H1 (cell line): ENCODE data around the gene SEMA4D. TPM values are rescaled to one million over a fixed set of nuclear protein-coding genes. Genes with fewer than 3 reads are reported as not detected.

ENCODE experiments used
- CTCF ChIA-PET: fragments of 300-600 bp; sonication (Branson Sonifier 250); formaldehyde crosslinking; loops from one replicate; lab custom pipeline; 2021; ENCODE audit not compliant: partially characterized antibody; lab: Charles Lee
- POLR2A ChIA-PET: fragments of 300-600 bp; sonication (Branson Sonifier 250); formaldehyde crosslinking; loops from one replicate; lab custom pipeline; 2021; ENCODE audit warnings: inconsistent platforms; ENCODE audit not compliant: partially characterized antibody; lab: Charles Lee
- DNase-seq, 2 experiments: peaks; one replicate each; pipeline versions ENCODE4 v3.0.0 to v3.0.0-alpha.2; 2010 to 2022; ENCODE audit warnings: low spot score in 2 of 2, low read depth in 1 of 2, mixed read lengths in 1 of 2
- FAIRE-seq: peaks from 2 replicates; lab custom pipeline; 2011; peaks lifted over from hg19 to GRCh38; lab: Jason Lieb, UNC
- H2AFZ ChIP-seq: 2 replicates; pipeline ENCODE4 v1.8.1; 2012; ENCODE audit warnings: low read length, inconsistent platforms
- H2AK5ac ChIP-seq: 2 replicates; pipeline ENCODE4 v1.6.1; 2013; ENCODE audit warnings: low read depth, low read length
- H2BK120ac ChIP-seq: replicated peaks from 2 replicates; pipeline ENCODE3; 2013; ENCODE audit warnings: low read depth, low read length, inconsistent platforms
- H2BK12ac ChIP-seq: 2 replicates; pipeline ENCODE4 v1.6.1; 2013; ENCODE audit warnings: low read depth, low read length
- H2BK15ac ChIP-seq: 2 replicates; pipeline ENCODE4 v1.6.1; 2013; ENCODE audit warnings: low read length
- H2BK20ac ChIP-seq: 2 replicates; pipeline ENCODE4 v1.6.1; 2013; ENCODE audit warnings: low read length
- H2BK5ac ChIP-seq: 2 replicates; pipeline ENCODE4 v1.6.1; 2013; ENCODE audit warnings: low read depth, low read length
- H3K14ac ChIP-seq: 2 replicates; pipeline ENCODE4 v1.6.1; 2013; ENCODE audit warnings: inconsistent platforms; ENCODE audit not compliant: insufficient read length
- H3K18ac ChIP-seq: 2 replicates; pipeline ENCODE4 v1.6.1; 2013; ENCODE audit warnings: low read length; ENCODE audit errors: extremely low read depth
- H3K23ac ChIP-seq: 2 replicates; pipeline ENCODE4 v1.6.1; 2013; ENCODE audit warnings: inconsistent platforms; ENCODE audit not compliant: insufficient read length
- H3K23me2 ChIP-seq: 2 replicates; pipeline ENCODE4 v1.6.1; 2013; ENCODE audit warnings: low read depth, low read length
- H3K27ac ChIP-seq: 2 replicates; pipeline ENCODE4 v1.6.1; 2011; ENCODE audit warnings: low read depth, low read length, inconsistent platforms
- H3K27me3 ChIP-seq, 4 experiments: replicated peaks in 1 of 4; 1 replicate in 1 of 4; 2 replicates in 3 of 4; pipeline versions ENCODE4 v1.6.1 to v1.8.1; 2011 to 2013; ENCODE audit warnings: low read length in 3 of 4, mild to moderate bottlenecking in 3 of 4, inconsistent platforms in 2 of 4, mixed read lengths in 2 of 4, moderate library complexity in 1 of 4; ENCODE audit not compliant: control insufficient read depth in 3 of 4, insufficient read depth in 3 of 4; ENCODE audit errors: extremely low read depth in 1 of 4
- H3K36me3 ChIP-seq, 4 experiments: 2 replicates each; pipeline versions ENCODE4 v1.6.1 to v1.8.1; 2011 to 2013; ENCODE audit warnings: mild to moderate bottlenecking in 4 of 4, low read length in 3 of 4, moderate library complexity in 2 of 4, control low read depth in 1 of 4, inconsistent platforms in 1 of 4; ENCODE audit not compliant: insufficient read depth in 4 of 4, control insufficient read depth in 2 of 4
- H3K4ac ChIP-seq: replicated peaks from 2 replicates; pipeline ENCODE3; 2013; ENCODE audit warnings: low read length, low read depth, mixed read lengths, inconsistent platforms; ENCODE audit not compliant: insufficient read length
- H3K4me1 ChIP-seq, 4 experiments: replicated peaks in 1 of 4; 1 replicate in 1 of 4; 2 replicates in 3 of 4; pipeline versions ENCODE4 v1.6.1 to v1.8.1; 2011 to 2013; ENCODE audit warnings: low read length in 3 of 4, inconsistent platforms in 2 of 4, mixed read lengths in 1 of 4; ENCODE audit not compliant: insufficient read depth in 4 of 4, control insufficient read depth in 3 of 4
- H3K4me2 ChIP-seq, 2 experiments: 2 replicates each; pipeline versions ENCODE4 v1.6.1 to v1.8.1; 2011 to 2013; ENCODE audit warnings: low read depth in 2 of 2, low read length in 2 of 2, control low read depth in 1 of 2, inconsistent platforms in 1 of 2, mild to moderate bottlenecking in 1 of 2; ENCODE audit not compliant: insufficient read depth in 1 of 2
- H3K4me3 ChIP-seq, 4 experiments: fragments of 200-600, 300-600 bp in 1 of 4; sonication (generic), shearing (Covaris generic), sonication (Bioruptor Twin) in 1 of 4; 2 replicates each; pipeline versions ENCODE4 v1.5.1 to v1.8.1; 2011 to 2016; ENCODE audit warnings: low read length in 4 of 4, low read depth in 3 of 4, control low read depth in 2 of 4, inconsistent platforms in 2 of 4, mild to moderate bottlenecking in 2 of 4, mixed read lengths in 1 of 4, moderate library complexity in 1 of 4; ENCODE audit not compliant: insufficient read depth in 2 of 4; ENCODE audit errors: extremely low read depth in 1 of 4
- H3K56ac ChIP-seq: replicated peaks from 2 replicates; pipeline ENCODE3; 2013; ENCODE audit warnings: low read depth, mild to moderate bottlenecking, mixed read lengths, low read length, inconsistent platforms; ENCODE audit not compliant: insufficient read length
- H3K79me1 ChIP-seq: 2 replicates; pipeline ENCODE4 v1.6.1; 2013; ENCODE audit warnings: low read depth, low read length, control low read depth
- H3K79me2 ChIP-seq, 2 experiments: 2 replicates each; pipeline versions ENCODE4 v1.6.1 to v1.8.1; 2012 to 2013; ENCODE audit warnings: low read length in 2 of 2, mild to moderate bottlenecking in 2 of 2, inconsistent platforms in 1 of 2; ENCODE audit not compliant: insufficient read depth in 2 of 2, control insufficient read depth in 1 of 2
- H3K9ac ChIP-seq, 4 experiments: replicated peaks in 1 of 4; 1 replicate in 1 of 4; 2 replicates in 3 of 4; pipeline versions ENCODE4 v1.6.1 to v1.8.1; 2011 to 2013; ENCODE audit warnings: low read depth in 3 of 4, low read length in 3 of 4, control low read depth in 2 of 4, mild to moderate bottlenecking in 2 of 4, moderate library complexity in 2 of 4, inconsistent platforms in 1 of 4; ENCODE audit errors: extremely low read depth in 1 of 4
- H3K9me3 ChIP-seq, 2 experiments: 2 replicates each; pipeline versions ENCODE4 v1.6.1 to v1.8.1; 2012 to 2013; ENCODE audit warnings: mild to moderate bottlenecking in 2 of 2, moderate library complexity in 2 of 2, control low read depth in 1 of 2, inconsistent platforms in 1 of 2, low read depth in 1 of 2, low read length in 1 of 2, mixed read lengths in 1 of 2; ENCODE audit not compliant: insufficient read depth in 2 of 2
- H4K20me1 ChIP-seq, 2 experiments: replicated peaks in 1 of 2; 2 replicates each; pipeline versions ENCODE3 to v1.8.1; 2011 to 2013; ENCODE audit warnings: inconsistent platforms in 2 of 2, low read length in 2 of 2, mild to moderate bottlenecking in 1 of 2; ENCODE audit not compliant: insufficient read depth in 2 of 2, control insufficient read depth in 1 of 2
- H4K5ac ChIP-seq: 2 replicates; pipeline ENCODE4 v1.6.1; 2013; ENCODE audit warnings: low read length, low read depth, mixed read lengths, inconsistent platforms; ENCODE audit not compliant: insufficient read length
- H4K8ac ChIP-seq: 2 replicates; pipeline ENCODE4 v1.8.0; 2013; ENCODE audit warnings: mild to moderate bottlenecking, moderate library complexity, low read length, inconsistent platforms; ENCODE audit not compliant: insufficient read depth; ENCODE audit errors: extremely low read depth
- H4K91ac ChIP-seq: replicated peaks from 2 replicates; pipeline ENCODE3; 2013; ENCODE audit warnings: low read length, mixed read lengths, inconsistent platforms; ENCODE audit not compliant: insufficient read length
- BCL11A ChIP-seq, 2 experiments: IDR thresholded peaks; one replicate each; pipeline ENCODE4 v1.6.1; 2011; ENCODE audit warnings: low read depth in 2 of 2, low read length in 2 of 2, mild to moderate bottlenecking in 2 of 2
- EZH2 ChIP-seq: fragments of 200-600 bp; sonication (generic); IDR thresholded peaks from 2 replicates; pipeline ENCODE4 v1.7.1; 2012; ENCODE audit warnings: low read depth, mild to moderate bottlenecking, moderate library complexity, low read length, inconsistent platforms; ENCODE audit not compliant: severe bottlenecking
- KDM4A ChIP-seq: IDR thresholded peaks from one replicate; pipeline ENCODE4 v1.7.1; 2012; ENCODE audit warnings: low read depth, mild to moderate bottlenecking, moderate library complexity, low read length, inconsistent platforms; ENCODE audit not compliant: severe bottlenecking
- RBBP5 ChIP-seq: IDR thresholded peaks from 2 replicates; pipeline ENCODE4 v1.7.1; 2012; ENCODE audit warnings: low read depth, mild to moderate bottlenecking, inconsistent platforms, low read length, moderate library complexity, borderline replicate concordance
- SP1 ChIP-seq: IDR thresholded peaks from 2 replicates; pipeline ENCODE4 v1.6.1; 2011; ENCODE audit warnings: low read depth, low read length
- WGBS, 2 experiments: shearing (Covaris generic) in 1 of 2; methylation state at CpG; one replicate each; pipeline versions ENCODE4 v1.1.6 to v1.1.7; 2013 to 2015; ENCODE audit warnings: low lambda C conversion rate in 2 of 2, mixed read lengths in 2 of 2, inconsistent platforms in 1 of 2, low coverage in 1 of 2, missing lambda C conversion rate in 1 of 2; ENCODE audit not compliant: insufficient replicate concordance in 2 of 2, insufficient coverage in 1 of 2, insufficient read length in 1 of 2; ENCODE audit errors: extremely low coverage in 1 of 2, missing lambda C conversion rate in 1 of 2; 5-methylcytosine and 5-hydroxymethylcytosine counted together
- polyA plus RNA-seq, 7 experiments: library from polyadenylated mRNA; depleted of rRNA in 3 of 7; stranded (reverse) in 5 of 7; unstranded in 2 of 7; fragments of >200 nt in 5 of 7; fragments of 200-250 nt in 2 of 7; gene quantifications; 1 replicate in 5 of 7; 2 replicates in 1 of 7; 4 replicates in 1 of 7; pipeline versions ENCODE4 v1.2.1 to v1.2.3, GENCODE V29; 2011 to 2013; ENCODE audit warnings: missing spikeins in 2 of 7, mixed read lengths in 2 of 7
- total RNA-seq: library from RNA; stranded (reverse); fragmentation: NEBNext Ultra II Directional; extraction: Animal tissue kit (Norgen Biotek cat#: 25700); gene quantifications from 2 replicates; pipeline ENCODE4 v1.2.1, GENCODE V29; 2021
- TF ChIP-seq, protein P1 (sequence below): IDR thresholded peaks from 2 replicates; pipeline ENCODE4 v1.6.1; 2012; ENCODE audit warnings: low read length, inconsistent platforms

SEMA4D gene
- total and polyA plus RNA-seq, 2 of the 8 experiments (the other 6 are each of a cell fraction or from before 2014, with no cell fraction given): 21.0 to 70.4 TPM

DNA sequence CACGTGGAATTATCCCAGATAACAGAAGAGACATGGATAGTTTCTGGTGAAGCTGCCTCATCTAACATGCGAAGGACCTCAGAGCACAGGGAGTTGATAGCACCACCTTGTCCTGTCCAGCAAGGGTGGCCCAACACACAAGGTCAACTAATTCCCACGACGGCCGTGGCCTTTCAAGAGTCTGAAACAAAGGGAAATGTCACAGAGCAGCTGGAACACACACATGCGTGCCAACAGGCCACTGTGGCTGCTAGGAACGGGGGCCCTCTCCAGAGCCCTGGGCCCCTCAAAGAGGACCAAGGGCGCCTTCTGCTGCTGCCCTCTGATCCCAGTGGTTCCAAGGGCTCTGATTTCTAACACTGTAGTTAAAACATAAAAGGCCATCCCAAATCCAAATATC lies 128.9 kb downstream of the SEMA4D start:
- H3K23me2 ChIP-seq: peaks cover 27% of the 10 kb centered on the region; the same call in 1 of the 2 replicates
- FAIRE-seq (no peak), DNase-seq (no peak)
- H3K27ac ChIP-seq: no peak overlapping the region
- WGBS, 2 experiments: 93% methylated on average over 8 of the region's 8 CpGs; no CpG with 5 or more reads in 1 of the 2 experiments
- peaks cover 0 to 23% of the 10 kb centered on the region in 2 experiments for H4K20me1 ChIP-seq
- H3K9me3 ChIP-seq: no peaks in the 10 kb centered on the region
- no peak overlapping the region for H4K5ac ChIP-seq
- H3K4me2 ChIP-seq: no peak overlapping the region
- ChIA-PET CTCF (no interaction called here), POLR2A (interaction anchor here (1.0 kb wide), 1 partner anchor 12 kb away, joined by 3 read pairs; no protein-coding TSS in a partner anchor)
- H3K4me3 ChIP-seq: no peak overlapping the region
- H2BK20ac ChIP-seq: no peak overlapping the region
- no peaks in the 10 kb centered on the region for H3K4me1 ChIP-seq
- no peak overlapping the region for H3K23ac ChIP-seq
- H3K27me3 ChIP-seq: no peaks in the 10 kb centered on the region
- peaks cover 4% of the 10 kb centered on the region for H3K79me1 ChIP-seq
- H3K79me2 ChIP-seq: no peaks in the 10 kb centered on the region
- H2BK15ac ChIP-seq: no peak overlapping the region
- no peak overlapping the region for H2BK120ac ChIP-seq
- no peak overlapping the region for H3K18ac ChIP-seq
- no peaks in the 10 kb centered on the region; a peak in 1 of 8 replicates for H3K36me3 ChIP-seq
- no peak overlapping the region for H2AFZ ChIP-seq
- no peak overlapping the region for H4K91ac ChIP-seq
- no peak overlapping the region for H2BK12ac ChIP-seq
- H3K14ac ChIP-seq: no peak overlapping the region
- no peak overlapping the region for H2BK5ac ChIP-seq
- H3K56ac ChIP-seq: no peak overlapping the region
- H2AK5ac ChIP-seq: no peak overlapping the region
- no peak overlapping the region for H3K9ac ChIP-seq
- H3K4ac ChIP-seq: no peak overlapping the region
- no peak overlapping the region for H4K8ac ChIP-seq
- no peak for TF ChIP-seq EZH2
- no peak for TF ChIP-seq BCL11A (IDR thresholded peaks at IDR 0.05; ENCODE audit: low read depth in 2 of 2, low read length in 2 of 2)
- no peak for TF ChIP-seq KDM4A
- TF ChIP-seq, protein P1, sequence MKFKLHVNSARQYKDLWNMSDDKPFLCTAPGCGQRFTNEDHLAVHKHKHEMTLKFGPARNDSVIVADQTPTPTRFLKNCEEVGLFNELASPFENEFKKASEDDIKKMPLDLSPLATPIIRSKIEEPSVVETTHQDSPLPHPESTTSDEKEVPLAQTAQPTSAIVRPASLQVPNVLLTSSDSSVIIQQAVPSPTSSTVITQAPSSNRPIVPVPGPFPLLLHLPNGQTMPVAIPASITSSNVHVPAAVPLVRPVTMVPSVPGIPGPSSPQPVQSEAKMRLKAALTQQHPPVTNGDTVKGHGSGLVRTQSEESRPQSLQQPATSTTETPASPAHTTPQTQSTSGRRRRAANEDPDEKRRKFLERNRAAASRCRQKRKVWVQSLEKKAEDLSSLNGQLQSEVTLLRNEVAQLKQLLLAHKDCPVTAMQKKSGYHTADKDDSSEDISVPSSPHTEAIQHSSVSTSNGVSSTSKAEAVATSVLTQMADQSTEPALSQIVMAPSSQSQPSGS: no peak
- TF ChIP-seq RBBP5: no peak
- TF ChIP-seq SP1: no peak
